ENCODE data around the gene CETN2.

Gene CETN2

GRCh38 chrX:152818356-152818755 is 12.2 kb downstream of the CETN2 start:
- Histone ChIP-seq H3K36me3 (replicated peaks) (no peaks in the 10 kb centered on the region), H3K4me3 (ENCODE audit: low read depth, low read length) (no peak overlapping the region), H3K27ac (no peak overlapping the region), H3K27me3 (replicated peaks) (no peaks in the 10 kb centered on the region)
- DNase-seq: no peak
- in situ Hi-C loops (cut with HindIII; ENCODE audit: low pct_ligation_motif_present, low sequenced_read_pairs): no loop called here
- no peak for TF ChIP-seq CTCF (IDR thresholded peaks at IDR 0.05; ENCODE audit: low read depth, low read length, missing control alignments)

GRCh38 chrX:152817078-152817764 is 13.3 kb downstream of the CETN2 start:
- TF ChIP-seq CTCF (IDR thresholded peaks at IDR 0.05; ENCODE audit: low read depth, low read length, missing control alignments): peak; percentile 69
- Histone ChIP-seq H3K4me3 (ENCODE audit: low read depth, low read length) (no peak overlapping the region), H3K27me3 (replicated peaks) (no peaks in the 10 kb centered on the region), H3K36me3 (replicated peaks) (no peaks in the 10 kb centered on the region), H3K27ac (no peak overlapping the region)
- in situ Hi-C loops (cut with HindIII; ENCODE audit: low pct_ligation_motif_present, low sequenced_read_pairs): no loop called here
- peak; percentile 47 for DNase-seq

- Histone ChIP-seq H3K27ac (no peak overlapping the region), H3K36me3 (replicated peaks) (no peaks in the 10 kb centered on the region), H3K4me3 (ENCODE audit: low read depth, low read length) (no peak overlapping the region), H3K27me3 (replicated peaks) (no peaks in the 10 kb centered on the region)
- in situ Hi-C loops (cut with HindIII; ENCODE audit: low pct_ligation_motif_present, low sequenced_read_pairs): no loop called here
- no peak for TF ChIP-seq CTCF (IDR thresholded peaks at IDR 0.05; ENCODE audit: low read depth, low read length, missing control alignments)
- no peak for DNase-seq
Observed at GRCh38 chrX:152814048-152814447, 16.5 kb downstream of the CETN2 start.

GRCh38 chrX:152813206-152813605 is 17.4 kb downstream of the CETN2 start:
- H3K4me3 ChIP-seq (ENCODE audit: low read depth, low read length): no peak overlapping the region
- no peak overlapping the region for H3K27ac ChIP-seq

GRCh38 chrX:152810403-152810802 is 20.2 kb downstream of the CETN2 start:
- Histone ChIP-seq H3K27me3 (replicated peaks) (no peaks in the 10 kb centered on the region), H3K36me3 (replicated peaks) (no peaks in the 10 kb centered on the region), H3K27ac (no peak overlapping the region), H3K4me3 (ENCODE audit: low read depth, low read length) (no peak overlapping the region)
- TF ChIP-seq CTCF (IDR thresholded peaks at IDR 0.05; ENCODE audit: low read depth, low read length, missing control alignments): no peak
- no peak for DNase-seq
- in situ Hi-C loops (cut with HindIII; ENCODE audit: low pct_ligation_motif_present, low sequenced_read_pairs): no loop called here

More at GRCh38 chrX:152813206-152813605, 17.4 kb downstream of the CETN2 start:
- no peaks in the 10 kb centered on the region for H3K36me3 ChIP-seq (replicated peaks)
- TF ChIP-seq CTCF (IDR thresholded peaks at IDR 0.05; ENCODE audit: low read depth, low read length, missing control alignments): no peak
- DNase-seq: no peak
- in situ Hi-C loops (cut with HindIII; ENCODE audit: low pct_ligation_motif_present, low sequenced_read_pairs): no loop called here
- no peaks in the 10 kb centered on the region for H3K27me3 ChIP-seq (replicated peaks)

- TF ChIP-seq CTCF (IDR thresholded peaks at IDR 0.05; ENCODE audit: low read depth, low read length, missing control alignments): no peak
- Histone ChIP-seq H3K27me3 (replicated peaks) (no peaks in the 10 kb centered on the region), H3K27ac (no peak overlapping the region), H3K36me3 (replicated peaks) (no peaks in the 10 kb centered on the region), H3K4me3 (ENCODE audit: low read depth, low read length) (no peak overlapping the region)
- no peak for DNase-seq
- in situ Hi-C loops (cut with HindIII; ENCODE audit: low pct_ligation_motif_present, low sequenced_read_pairs): no loop called here
Observed at GRCh38 chrX:152806035-152806434, 24.5 kb downstream of the CETN2 start.

Data from brain microvascular endothelial cell (primary cell).